Measurements from ENCODE around the gene LACTB.

LACTB gene

DNA sequence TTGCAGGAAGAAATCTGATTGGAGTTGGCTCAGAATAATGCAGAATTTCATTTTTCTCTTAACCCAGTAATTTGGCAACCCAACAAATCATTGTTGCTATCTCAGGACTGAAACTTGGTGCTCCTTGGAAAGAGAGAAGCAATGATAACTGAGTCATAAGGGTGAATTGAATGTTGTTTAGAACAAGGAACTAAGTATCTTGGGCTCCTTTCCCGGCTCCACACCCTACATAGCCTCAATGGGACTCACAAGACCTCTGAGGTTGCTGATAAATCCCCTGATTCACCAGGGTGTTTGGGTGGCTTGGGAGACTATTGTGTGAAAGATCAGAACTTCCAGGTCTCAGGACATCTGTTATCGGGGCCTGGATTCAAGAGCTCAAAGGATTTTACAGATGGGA, 60.0 kb downstream of the LACTB start:
- DNase-seq: no peak

DNA sequence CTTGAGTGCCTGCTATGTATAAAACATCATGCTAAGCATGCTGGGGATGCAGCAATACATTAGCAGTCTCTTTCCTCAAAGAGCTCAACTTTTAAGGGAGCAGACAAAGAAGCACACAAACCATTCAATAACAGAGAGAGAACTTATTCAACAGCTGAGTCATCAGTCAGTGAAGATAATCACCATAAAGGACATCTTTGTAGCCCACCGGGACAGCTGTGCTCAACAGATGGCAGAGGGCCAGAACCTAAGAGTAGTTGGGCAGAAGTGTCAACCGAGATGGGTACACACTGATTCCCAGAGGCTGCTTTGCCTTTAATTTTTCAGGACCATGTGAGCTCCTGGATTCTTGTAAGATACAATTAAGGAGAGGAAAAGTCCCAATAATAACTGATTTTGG, 63.5 kb downstream of the LACTB start:
- no peak for DNase-seq

DNA sequence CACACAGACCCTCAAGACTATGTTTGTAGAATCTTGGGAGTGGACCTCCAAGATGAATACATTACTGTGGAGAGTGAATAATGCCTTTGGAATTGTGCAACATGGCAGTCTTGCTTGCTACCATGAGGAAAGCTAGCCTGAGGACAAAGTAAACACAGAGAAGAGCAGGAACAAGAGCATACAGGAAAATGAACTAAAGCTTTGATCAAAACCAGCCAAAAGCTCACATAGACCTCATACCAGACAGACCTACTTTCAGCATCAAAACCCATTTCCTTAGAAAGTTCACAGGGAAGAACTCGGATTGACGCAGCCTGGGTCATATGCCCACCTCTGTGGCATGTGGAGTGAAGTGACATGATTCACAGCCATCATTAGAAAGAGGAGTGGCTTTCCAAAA, 64.4 kb downstream of the LACTB start:
- no peak for DNase-seq

DNA sequence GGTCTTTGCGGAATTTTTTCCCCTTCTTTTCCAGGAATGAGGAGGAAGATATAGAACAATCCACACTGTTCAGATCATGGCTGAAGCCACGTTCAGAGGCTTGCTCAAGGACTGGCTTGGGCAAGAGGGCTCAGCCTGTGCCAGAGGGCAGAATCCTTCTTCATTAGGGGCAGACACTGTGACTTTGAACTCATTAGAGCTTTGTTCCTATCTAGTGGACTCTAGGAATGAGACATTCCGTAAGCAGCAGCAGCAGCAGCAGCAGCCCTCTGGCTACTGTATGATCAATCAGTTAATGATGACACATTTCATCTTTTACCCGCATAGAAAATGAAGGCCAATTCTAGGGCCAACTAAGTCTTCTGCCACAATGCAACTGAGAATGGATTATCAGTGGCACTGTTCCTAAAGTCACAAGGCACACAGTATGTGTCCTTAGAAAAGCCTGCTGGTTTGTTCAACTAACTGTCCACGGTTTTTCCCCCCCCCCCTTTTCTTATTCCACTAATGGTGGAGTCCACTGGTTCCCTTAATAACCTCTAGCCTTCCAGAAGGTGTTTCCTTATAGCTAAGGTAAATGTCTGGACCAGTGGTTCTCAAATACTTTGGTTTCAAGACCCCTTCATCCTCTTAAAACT, 66.0 kb downstream of the LACTB start:
- DNase-seq: no peak

DNA sequence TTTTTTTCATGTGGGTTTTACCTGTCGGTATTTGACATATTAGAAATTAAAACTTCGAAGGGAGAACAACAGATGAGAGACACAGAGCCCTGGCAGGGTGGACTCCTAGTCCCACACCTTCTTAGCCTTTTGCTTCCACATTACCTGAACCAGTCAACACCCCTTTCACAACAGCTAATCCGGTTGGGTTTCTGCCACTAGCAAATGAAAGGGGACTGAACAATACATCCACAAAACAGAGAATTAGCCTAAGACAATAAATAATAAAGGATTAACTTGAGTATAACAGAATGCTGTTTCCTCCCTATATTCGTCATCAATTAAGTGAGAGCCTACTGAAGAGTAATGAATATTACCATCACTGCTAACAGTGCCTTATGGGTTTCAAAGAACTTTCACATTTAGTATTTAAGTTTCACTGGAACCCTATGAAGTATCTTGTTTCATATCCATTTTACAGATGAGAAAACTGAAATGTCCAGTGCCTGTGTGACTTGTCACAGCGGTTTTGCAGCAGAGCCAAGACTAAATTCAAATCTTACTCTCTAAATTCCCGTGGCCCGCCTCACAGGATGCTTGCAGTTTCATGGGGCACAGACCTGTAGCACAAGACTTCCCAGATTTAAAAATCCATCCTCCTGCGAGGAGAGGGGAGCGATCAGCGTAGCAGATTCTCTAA, 66.7 kb downstream of the LACTB start:
- no peak for DNase-seq

DNA sequence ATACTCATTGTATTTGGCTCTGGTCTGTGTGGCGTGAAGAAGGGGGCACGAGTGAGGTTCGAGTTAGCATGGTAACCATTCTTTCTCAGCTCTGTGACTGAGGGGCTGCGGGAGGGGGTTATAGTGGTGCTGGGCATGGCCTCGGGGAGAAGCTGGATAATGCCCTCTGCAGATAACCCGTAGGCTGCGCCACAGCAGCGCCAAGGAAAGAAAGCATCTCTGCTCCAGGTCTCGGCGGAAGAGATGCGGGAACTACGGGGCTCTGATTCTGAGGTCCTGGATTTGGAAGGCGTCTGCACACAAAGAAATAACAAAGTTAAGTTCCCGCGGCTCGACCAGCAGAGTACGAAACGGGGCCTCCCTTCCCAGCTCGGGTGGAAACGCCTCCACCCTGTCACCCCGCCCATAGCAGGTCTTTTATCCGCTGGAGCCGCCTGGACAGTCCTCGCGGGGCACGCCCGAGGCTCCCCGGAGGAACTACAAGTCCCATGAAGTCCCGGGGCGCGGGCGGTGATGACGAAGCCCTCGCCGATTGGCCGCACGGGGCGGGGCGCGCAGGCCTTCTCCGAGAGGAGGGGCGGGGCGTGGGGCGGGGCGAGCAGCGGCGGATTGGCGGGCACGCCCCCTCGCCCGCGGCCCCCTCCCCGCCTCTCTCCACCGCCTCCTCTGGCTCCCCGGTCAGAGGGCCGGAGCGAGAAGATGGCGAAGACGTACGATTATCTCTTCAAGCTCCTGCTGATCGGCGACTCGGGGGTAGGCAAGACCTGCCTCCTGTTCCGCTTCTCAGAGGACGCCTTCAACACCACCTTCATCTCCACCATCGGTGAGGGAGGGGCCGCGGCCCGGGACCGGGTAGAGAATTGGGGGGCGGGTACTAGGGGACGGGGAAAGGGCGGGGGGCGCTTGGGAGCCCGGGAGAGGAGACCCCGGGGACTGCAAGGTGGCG, 67.5 kb downstream of the LACTB start, which contains the start of gene RAB8B:
Gene RAB8B (plus strand): TSS at position 681 of the 946 bp plus-strand sequence. CDS start 19 bp downstream, at position 700.
- DNase-seq: peak; percentile 90 to 98

DNA sequence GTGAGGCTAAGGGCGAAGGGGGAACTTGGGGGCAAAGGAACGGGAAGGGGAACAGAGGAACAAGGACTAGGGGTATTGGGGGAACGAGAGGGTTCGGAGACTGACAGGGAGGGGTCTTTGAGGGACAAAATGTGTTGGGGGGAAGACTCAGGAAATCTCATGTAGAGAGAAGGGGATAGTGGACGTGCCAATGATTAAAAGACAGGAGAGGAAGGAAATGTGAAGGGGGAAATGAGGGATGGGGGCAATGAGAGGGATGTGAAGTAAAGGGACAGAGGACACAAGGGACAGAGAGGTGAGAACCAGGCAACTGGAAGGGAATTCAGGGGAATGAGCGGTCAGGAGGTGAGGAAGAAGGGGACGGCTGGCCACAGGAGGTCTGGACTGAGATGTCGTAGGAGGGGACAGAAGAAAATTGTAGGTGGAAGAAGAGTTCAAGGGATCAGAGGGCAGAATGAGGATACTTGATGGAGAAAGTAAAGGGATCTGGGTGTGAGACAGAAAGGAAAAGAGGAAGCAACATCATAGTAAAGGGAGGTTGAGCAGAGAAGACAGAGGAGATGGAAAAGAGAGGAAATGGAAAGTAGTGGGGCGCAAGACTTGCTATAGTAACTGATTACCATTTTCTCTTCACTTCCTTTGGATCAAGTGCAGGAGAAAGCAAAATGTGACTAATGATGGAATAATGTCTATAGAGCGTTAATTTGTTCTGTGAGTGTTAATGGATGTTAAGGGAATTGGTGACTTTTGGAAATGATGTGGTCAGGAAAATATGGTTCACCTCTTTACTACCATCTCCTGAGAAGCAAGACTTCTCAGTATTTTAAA, 68.5 kb downstream of the LACTB start:
- no peak for DNase-seq

DNA sequence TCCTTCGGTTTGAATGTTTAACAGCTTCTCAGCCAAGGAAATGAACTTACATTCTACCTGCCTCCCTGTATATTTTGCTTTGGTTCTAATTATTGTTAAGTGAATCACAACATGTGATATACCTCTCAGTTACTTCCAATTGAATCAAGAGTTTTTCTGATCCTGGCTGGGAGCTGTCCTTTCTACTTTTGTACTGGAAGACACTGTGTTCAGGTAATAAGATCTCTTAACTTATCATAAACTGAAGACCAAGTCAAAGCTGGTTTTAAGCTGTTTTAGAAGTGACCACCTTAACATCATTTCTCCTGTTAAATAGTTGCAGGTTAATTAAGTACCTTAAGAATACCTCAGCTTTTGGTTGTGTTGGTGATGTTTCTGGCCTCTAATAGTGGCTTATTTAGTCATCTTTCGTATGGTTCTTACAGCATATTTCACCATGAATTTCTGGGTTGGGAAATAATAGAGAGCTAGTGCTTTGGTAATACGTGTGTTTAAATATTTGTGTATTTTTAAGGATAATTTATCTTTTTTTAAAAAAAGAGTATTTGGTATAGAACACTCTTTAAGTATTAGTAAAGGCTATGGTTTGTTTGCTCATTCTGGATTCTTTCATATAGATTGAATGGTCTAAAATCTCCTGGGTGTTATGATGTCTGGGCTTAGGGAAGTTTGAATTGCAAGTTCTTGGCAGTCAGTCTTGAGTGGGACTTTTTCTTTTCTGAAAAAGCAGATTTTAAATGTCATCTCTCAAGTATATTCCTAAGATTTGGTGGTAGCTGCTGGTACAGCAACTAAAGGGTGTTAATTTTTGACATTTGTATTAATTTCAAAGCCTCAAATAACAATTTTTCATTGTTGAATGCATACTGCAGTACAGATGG, 69.3 kb downstream of the LACTB start:
- no peak for DNase-seq
